GM21367 (cell line): ENCODE measurements around the gene IP6K1.
"Not testable (repeated sequence)": the region's sequence is repeated elsewhere in the genome, so short reads cannot be mapped to it uniquely, and the experiment has no call there.

Experiments
- ATAC-seq: cut with Tn5 transposase; IDR thresholded peaks from one replicate; pipeline ENCODE4 v1.9.1; 2021; ENCODE audit not compliant: unreplicated experiment

The IP6K1 gene

DNA sequence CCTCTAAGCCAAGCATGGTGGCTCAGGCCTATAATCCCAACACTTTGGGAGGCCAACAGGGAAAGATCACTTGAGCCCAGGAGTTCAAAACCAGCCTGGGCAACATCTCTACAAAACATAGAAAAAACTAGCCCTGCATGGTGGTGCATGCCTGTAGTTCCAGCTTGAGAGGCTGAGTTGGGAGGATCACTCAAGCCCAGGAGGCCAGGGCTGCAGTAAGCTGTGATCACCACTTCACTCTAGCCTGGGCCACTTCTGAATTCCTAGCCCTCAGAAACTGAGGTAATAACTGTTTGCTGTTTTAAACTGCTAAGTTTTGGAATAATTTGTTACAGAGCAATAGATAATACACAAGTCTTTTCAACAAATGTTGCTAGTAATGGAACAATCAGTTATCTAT is 16.4 kb downstream of the IP6K1 start:
- ATAC-seq, result no peak

DNA sequence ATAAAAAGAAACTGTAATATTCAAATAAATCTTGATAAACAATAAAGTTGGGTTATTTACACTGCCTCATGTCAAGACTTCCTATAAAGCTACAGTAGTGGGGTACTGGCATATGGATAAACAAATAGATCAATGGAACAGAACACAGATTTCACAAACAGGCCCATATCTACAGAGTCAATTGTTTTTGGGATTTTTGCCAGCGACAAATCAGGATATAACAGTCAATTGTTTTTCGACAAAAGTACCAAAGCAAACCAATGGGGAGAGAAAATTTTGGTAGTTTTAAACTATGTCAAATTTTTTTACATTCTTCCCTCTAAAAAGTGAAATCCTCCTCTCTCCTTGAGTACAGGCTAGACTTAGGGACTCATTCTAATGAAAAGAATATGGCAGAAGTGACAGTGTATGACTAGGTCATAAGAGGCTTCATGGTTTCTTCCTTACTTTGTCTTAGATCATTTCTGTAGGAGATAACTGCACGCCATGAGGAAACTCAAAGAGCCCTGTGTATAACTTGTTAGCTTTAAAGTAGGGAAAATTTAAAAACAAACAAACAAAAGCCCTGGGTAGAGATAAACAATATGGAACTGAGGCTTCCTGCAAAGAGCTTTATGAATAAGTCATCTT is 16.9 kb downstream of the IP6K1 start:
- no peak for ATAC-seq

DNA sequence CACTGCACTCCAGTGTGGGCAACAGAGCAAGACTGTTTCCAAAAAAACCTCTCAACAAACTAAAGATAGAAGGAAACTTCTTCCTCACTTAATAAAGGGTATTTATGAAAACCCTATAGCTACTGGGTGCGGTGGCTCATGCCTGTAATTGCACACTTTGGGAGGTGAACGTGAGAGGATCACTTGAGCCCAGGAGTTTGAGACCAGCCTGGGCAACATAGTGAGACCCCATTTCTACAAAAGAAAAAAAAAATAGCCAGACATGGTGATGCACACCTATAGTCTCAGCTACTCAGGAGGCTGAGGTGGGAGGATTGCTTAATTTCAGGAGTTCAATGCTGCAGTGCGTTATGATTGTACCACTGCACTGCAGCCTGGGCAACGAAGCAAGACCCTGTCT is 22.4 kb downstream of the IP6K1 start:
- no peak for ATAC-seq

DNA sequence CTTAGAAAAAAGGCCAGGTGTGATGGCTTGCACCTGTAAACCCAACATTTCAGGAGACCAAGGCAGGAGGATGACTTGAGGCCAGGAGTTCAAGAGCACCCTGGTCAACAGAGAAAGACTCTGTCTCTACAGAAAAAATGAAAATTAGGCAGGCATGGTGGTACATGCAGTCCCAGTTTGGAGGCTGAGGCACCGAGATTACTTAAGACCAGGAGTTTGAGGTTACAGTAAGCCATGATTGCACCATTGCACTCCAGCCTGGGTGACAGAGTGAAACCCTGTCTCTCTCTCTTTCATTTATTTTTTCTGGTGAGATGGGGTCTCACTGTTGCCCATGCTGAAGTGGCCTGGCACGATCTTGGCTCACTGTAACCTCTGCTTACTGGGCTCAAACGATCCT is 24.7 kb downstream of the IP6K1 start:
- ATAC-seq, result no peak

DNA sequence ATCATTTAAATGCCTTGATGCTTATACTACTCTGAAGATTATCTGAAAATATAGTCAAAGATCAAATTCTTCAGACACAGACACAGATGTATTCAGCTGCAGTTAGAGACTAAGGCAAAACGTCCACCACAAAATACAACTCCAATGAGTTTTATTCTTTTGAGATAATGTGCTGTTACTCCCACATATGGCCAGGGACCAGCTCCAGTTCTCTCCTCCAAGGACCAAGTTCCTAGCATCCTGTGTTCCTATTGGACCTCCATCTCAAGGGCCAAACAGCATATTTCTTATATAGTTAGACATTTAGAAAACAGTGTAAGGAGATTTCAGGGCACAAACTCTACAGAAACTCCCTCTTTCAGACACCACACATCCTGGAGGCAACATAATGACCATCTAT is 27.1 kb downstream of the IP6K1 start:
- no peak for ATAC-seq

DNA sequence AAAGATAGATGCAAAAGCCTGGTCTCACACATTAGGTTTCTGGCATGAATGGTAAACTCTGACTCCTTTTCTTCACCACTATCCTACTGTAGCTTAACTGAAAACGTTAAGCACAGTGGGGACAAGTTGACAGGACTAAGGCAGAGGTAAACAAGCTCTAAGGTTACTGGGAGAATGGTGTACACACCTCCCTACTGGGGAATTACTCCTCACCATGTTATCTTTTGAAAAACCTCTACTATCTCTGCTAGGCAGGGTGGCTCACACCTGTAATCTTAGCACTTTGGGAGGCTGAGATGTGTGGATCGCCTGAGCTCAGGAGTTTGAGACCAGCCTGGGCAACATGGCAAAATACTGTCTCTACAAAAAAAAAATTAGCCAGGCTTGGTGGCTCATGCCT is 29.1 kb downstream of the IP6K1 start:
- no peak for ATAC-seq

DNA sequence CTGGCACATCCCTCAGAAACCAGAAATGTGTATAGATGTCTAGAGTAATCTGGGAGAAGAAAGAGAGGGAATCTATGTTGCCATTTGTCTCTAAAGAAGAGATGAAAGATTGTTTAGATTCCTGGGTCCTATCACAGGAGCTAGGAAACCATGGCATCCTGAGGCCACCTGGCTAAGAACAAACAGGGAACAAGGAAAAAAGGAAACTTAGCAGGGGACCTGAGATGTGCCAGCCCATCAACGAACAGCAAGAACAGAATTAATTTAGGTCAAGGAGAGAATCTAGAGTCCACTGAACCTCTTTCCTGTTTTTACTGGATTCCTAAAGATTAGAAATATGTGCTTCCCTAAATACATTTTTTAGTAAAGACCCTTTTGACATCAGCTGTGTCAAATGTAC is 30.3 kb downstream of the IP6K1 start:
- ATAC-seq, result no peak

DNA sequence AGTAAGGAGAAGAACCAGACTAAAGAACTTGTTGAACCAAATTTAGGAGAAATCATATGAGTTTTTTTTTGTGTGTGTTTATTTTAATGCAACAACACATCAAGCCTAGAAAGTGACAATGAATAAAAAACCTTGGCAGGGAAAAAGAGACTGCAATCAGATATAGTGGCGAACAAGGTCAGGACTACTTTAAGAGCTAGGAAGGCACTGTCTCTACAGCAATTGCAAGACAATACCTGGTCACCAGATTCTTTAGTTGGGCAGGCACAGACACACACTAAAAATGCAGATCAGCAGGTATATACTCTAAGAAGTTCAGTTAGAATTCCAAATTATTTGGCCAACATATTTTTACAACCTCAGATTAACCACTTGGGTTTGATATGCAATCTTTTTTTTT is 31.8 kb downstream of the IP6K1 start:
- no peak for ATAC-seq

DNA sequence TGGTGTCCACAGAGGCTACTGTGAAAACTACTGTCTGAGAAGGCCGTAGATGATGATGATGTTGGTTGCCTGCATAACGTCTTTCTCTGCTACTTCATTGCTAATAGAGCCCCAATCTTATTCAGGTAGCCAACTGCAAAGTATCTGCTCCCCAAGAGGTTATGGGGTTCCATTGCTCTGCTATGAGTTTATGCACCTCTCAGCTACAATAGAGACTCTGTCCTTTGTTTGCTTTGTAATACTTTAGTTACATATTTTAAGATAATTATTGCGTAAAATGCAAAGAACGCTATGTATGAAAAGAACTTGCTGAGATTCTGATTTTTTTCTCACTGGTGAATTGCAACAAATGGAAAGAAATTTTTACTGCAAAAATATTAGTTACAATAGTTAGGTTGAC is 34.8 kb downstream of the IP6K1 start:
- ATAC-seq, result no peak

DNA sequence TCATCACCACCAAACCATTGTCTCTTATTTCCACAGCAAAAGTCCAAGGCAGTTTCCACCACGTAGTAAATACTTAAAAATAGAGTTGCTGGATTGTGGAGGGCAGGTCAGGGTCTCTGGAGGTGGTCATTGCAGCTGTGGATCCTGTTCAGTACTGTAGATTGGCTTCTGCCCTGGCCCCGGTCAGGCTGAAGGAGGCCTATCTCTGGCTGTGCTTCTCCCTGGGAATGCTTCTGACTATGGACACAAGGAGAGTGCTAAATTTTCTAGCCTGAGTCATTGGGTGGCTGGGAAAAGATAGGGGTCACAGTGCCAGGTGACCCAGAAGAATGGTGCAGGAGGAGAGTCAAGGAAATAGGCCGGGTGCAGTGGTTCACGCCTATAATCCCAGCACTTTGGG is 36.3 kb downstream of the IP6K1 start:
- ATAC-seq, result no peak

DNA sequence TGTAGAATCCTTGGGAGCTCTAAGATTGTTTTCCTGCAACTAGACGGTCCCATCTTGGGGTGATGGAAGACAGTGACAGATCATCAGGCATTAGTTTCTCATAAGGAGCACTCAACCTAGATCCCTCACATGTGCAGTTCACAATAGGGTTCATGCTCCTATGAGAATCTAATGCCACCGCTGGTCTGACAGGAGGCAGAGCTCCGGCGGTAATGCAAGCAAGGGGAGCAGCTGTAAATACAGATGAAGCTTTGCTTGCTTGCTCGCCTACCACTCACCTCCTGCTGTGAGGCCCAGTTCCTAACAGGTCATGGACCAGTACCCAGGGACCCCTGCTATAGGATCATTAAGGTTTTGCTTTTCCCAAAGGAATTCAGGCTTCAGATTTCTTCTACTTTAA is 37.5 kb downstream of the IP6K1 start:
- ATAC-seq, result not testable (repeated sequence)

DNA sequence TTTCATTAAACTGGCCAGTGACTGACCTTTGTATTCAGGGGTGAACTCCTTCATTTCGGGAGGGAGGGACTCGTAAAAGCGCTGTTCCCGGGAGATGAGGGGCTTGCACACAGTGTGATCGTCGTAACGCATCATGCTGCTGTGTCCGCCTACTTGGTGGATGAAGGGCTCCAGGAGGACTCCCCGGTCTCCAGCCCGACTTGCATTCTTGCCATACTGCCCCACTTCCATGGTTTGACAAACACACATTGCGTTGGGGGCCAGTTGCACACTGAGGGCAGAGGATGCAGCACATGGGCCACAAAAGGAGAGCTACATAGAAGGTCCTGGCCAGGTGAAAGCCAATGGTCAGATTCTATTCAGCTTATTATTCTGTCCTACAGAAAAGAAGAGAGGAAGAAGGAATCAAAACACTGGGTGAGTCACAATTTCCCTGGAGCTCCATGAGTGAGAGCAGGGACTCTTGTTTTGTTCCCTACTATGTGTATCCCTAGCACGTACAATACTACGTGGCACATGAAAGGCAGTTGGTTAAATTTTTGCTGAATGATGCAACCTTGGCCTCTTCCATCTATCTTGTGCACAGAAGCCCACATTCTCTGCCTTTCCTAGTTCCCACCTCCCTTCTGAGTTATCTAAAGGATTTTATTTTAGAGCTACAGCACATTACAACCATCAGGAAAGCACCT is 38.4 kb downstream of the IP6K1 start:
- no peak for ATAC-seq

DNA sequence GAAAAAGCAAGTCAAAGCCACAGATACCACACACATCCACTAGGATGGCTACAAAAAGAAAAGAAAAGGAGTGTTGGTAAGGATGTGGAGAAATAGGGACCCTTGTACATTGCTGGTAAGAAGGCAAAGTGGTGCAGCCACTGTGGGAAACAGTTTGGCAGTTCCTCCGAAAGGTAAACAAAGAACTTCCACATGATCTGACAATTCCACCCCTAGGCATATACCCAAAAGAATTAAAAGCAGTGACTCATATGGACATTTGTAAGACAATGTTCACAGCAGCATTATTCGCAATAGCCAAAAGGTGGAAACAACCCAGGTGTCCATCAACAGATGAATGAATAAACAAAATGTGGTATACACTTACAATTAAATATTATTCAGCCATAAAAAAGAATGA is 40.4 kb downstream of the IP6K1 start:
- ATAC-seq, result no peak

DNA sequence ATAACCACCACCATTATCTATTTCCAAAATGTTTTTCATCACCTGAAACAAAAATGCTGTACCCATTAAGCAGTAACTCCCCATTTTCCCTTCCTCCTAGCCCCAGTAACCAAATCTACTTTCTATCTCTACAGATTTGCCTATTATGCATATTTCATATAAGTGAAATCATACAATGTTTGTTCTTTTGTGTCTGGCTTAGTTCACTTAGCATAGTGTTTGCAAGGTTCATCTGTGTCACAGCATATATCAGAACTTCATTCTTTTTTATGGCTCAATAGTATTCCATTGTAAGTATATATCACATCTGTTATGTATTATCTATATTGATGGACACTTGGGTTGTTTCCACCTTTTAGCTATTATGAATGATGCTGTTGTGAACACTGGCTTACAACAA is 45.9 kb downstream of the IP6K1 start:
- ATAC-seq, result no peak

DNA sequence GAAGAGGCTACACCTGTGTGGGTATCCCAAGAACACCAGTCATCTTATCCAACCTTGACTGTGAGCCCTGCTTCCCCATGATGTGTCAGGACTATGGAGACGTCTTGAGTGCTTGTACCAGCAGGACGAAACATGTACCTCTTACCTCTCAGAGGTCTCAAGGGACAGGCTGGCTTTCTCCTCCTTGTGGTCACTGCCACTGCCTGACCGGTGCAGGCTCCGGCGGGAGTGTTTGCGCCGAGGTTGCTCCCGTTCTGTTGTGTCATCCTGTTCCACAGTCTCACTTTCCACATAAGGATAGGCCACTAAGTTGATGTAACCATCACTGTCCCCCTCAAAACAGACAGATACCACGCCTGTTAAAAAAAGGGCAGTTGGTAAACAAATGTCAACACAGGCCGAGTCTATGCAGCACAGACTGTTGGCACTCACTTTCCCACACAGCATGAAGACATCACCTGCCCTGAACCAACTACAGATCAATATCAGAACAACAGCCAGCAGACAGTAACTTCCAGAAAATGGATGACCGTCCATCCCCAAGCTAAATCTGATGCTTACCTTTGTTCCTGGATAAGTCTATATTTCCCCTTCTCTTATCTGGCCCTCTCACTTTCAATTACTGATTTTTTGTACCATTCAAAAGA is 48.2 kb downstream of the IP6K1 start:
- no peak for ATAC-seq

DNA sequence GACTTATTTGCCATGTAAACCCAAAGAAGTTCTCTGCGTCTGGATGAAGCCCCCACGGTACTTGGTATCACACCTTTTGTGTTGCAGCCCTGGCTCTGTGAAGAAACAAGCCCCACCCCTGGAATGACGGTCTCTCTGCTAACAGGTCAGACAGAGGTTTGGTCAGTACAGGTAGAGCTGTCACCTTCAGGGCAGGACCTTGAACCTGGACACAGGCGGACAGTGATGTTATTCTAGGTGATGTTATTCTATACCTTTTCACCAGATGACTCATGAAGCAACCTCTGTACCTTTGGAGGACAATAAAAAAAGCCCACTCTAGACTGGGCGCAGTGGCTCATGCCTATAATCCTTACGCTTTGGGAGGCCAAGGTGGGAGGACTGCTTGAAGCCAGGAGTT is 51.6 kb downstream of the IP6K1 start:
- no peak for ATAC-seq

DNA sequence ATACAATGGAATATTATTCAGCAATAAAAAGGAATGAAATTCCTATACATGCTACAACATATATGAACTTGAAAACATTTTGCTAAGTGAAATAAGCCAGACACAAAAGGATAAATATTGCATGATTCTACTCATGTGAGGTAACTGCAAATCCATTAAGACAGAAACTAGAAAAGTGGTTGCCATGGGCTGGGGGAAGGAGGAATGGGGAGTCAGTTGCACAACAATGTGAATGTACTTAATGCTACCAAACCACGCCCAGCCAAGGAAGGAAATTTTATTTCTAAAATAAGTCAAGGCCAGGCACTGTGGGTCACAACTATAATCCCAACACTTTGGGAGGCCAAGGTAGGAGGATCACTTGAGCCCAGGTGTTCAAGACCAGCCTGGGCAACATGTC is 52.8 kb downstream of the IP6K1 start:
- no peak for ATAC-seq

DNA sequence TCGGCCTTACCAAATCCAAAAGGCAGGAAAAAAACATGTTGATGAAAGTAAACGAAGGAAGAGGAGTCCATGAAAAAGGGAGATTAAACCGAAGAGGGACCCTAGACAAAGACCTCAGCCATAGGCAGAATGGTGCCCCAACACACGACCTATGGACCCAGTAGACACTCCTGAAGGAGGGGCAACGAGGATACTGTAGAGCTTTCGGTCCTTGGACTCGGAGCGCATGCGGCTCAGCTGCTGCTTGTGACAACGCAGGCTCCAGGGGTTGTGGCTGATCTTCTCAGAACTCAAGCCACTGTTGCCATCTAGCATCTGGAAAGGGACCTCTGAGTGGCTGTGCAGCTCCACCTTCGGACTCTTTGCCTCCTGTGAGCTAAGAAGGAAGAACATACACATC is 53.7 kb downstream of the IP6K1 start:
- no peak for ATAC-seq

DNA sequence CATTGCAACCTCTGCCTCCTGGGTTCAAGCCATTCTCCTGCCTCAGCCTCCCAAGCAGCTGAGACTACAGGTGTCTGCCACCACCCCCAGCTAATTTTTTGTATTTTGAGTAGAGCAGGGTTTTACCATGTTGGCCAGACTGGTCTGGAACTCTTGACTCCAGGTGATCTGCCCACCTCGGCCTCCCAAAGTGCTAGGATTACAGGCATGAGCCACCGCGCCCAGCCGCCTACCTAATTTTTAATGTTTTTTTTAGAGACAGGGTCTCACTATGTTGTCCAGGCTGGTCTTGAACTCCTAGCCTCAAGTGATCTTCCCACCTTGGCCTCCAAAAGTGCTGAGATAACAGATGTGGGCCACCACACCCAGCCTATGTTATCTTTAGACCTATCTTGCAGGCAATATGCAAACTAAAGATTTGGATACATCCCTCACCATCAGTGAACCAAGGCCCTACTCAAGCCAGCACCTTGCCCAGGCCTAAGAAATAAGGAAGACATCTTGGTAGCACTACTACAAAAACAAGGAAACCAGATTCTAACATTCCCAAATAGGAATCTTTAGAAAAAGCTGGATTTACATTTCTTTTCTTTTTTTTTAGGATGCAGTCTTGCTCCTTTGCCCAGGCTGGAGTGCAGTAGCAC is 56.3 kb downstream of the IP6K1 start:
- ATAC-seq, result no peak

DNA sequence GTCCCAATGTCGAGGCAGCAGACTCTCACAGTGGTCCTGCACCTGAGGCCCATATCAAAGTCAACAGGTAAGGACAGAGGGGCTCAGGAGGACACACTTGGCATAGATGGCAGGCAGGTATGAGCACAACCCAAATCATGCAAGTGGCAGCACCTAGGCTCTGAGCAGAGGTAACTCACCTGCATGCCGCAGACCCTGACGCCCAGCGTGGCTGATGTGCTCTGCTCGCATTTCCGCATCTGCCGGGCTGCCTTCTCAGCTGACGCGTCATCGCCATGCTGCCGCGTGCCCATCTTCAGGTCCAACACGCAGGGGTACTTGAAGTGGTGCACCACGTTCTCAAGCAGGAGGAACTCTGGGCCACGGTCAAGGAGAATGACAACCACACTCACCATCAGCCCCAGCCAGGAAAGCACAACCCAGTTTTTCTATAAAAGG is 58.4 kb downstream of the IP6K1 start:
- ATAC-seq, result no peak

DNA sequence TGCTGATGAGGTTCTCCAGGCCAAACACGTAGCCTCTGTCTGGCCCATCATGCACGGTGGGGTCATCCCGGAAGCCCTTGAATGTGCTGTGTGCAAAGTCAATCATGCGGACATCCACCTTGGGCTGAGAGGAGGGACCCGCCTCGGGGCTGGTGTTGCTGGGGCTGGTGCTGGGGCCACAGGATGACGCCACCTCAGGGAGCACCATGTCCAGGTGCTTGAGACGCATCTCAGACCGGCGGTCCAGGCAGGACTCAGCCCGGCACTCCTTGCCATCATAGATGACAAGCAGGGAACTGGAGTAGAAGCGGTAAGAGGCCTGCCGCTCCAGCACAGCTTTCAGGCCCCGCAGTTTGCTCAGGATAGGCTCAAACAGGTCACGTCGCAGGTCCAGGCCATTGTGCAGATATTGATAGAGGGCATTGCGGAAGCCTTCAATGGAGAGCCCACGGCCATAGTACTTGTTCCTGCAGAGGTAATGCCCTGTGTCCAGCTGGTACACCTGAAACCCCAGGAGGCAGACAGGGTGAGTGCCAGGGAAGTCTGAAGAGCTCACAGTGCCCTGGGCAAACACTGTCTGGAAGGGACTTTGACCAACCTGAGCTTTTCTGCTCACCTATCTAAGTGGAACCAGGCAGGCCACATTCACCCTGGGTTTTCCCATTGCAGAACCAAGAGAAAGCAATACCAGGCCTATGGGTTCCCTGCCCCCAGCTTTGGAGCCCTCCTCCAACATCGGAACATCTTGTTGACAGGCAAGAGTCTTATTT is 59.0 kb downstream of the IP6K1 start:
- ATAC-seq, result no peak
